ENCODE measurements around the gene SCART1.

- TF ChIP-seq CTCF (IDR thresholded peaks at IDR 0.05 in 2 of 3, conservative IDR thresholded peaks at IDR 0.05 in 1 of 3; ENCODE audit: control insufficient read depth in 2 of 3, extremely low read depth in 1 of 3, insufficient read depth in 1 of 3, low read depth in 3 of 3, low read length in 3 of 3) (no peak), TARDBP (IDR thresholded peaks at IDR 0.05; ENCODE audit: borderline replicate concordance) (no peak), MYC (IDR thresholded peaks at IDR 0.05; ENCODE audit: insufficient read depth, insufficient read length, insufficient replicate concordance, low read length, severe bottlenecking) (no peak), TAF1 (IDR thresholded peaks at IDR 0.05; ENCODE audit: borderline replicate concordance, low read depth, low read length) (no peak), TCF12 (IDR thresholded peaks at IDR 0.05; ENCODE audit: low read depth, low read length) (no peak), RAD21 (IDR thresholded peaks at IDR 0.05; ENCODE audit: insufficient read depth, low read depth, low read length) (no peak), CEBPZ (IDR thresholded peaks at IDR 0.05; ENCODE audit: low read depth, low read length) (no peak), ATF2 (IDR thresholded peaks at IDR 0.05; ENCODE audit: low read length) (no peak), NR2C2 (IDR thresholded peaks at IDR 0.05; ENCODE audit: borderline replicate concordance, control insufficient read depth, insufficient read length, low read depth) (no peak)
Observed at GRCh38 chr10:133420028-133420427, 33.7 kb upstream of the SCART1 start.
